ENCODE measurements around the gene BTNL9.

DNA sequence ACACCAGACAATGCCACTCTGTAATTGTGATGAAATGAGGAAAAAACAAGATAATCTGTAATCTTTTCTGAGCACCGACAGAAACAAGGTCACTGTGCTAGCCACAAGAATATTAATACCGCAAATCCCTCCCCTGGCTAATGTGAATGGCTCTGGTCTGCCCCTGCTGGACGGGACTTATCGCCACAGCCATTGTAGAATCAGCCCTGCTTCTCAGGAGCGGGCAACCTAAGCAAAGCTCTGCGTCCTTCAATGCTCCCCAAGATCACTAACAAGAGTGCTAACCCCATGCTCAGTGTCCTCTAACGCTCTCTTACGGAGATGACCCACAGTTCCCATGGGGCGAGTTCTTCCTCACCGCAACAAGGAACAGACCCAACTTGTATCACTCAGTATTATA, 48.2 kb downstream of the BTNL9 start:
- TF ChIP-seq, protein P1, sequence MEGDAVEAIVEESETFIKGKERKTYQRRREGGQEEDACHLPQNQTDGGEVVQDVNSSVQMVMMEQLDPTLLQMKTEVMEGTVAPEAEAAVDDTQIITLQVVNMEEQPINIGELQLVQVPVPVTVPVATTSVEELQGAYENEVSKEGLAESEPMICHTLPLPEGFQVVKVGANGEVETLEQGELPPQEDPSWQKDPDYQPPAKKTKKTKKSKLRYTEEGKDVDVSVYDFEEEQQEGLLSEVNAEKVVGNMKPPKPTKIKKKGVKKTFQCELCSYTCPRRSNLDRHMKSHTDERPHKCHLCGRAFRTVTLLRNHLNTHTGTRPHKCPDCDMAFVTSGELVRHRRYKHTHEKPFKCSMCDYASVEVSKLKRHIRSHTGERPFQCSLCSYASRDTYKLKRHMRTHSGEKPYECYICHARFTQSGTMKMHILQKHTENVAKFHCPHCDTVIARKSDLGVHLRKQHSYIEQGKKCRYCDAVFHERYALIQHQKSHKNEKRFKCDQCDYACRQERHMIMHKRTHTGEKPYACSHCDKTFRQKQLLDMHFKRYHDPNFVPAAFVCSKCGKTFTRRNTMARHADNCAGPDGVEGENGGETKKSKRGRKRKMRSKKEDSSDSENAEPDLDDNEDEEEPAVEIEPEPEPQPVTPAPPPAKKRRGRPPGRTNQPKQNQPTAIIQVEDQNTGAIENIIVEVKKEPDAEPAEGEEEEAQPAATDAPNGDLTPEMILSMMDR (optimal IDR thresholded peaks at IDR 0.05 in 1 of 3, IDR thresholded peaks at IDR 0.05 in 1 of 3, conservative IDR thresholded peaks at IDR 0.05 in 1 of 3; ENCODE audit: extremely low read depth in 1 of 3, insufficient read depth in 2 of 3, low read length in 3 of 3) = peak; percentile 41 to 52 (median 44)
- no peak for TF ChIP-seq EZH2 (IDR thresholded peaks at IDR 0.05; ENCODE audit: low read length)
